Measurements from ENCODE around the gene HIBADH. TPM values are rescaled to one million over a fixed set of nuclear protein-coding genes. Genes with fewer than 3 reads are reported as not detected.

Gene HIBADH
- total and polyA plus RNA-seq, 9 of the 15 experiments (the other 6 are each of a cell fraction or from before 2014, with no cell fraction given) = 10.7 to 67.8 (median 36.9) TPM

DNA sequence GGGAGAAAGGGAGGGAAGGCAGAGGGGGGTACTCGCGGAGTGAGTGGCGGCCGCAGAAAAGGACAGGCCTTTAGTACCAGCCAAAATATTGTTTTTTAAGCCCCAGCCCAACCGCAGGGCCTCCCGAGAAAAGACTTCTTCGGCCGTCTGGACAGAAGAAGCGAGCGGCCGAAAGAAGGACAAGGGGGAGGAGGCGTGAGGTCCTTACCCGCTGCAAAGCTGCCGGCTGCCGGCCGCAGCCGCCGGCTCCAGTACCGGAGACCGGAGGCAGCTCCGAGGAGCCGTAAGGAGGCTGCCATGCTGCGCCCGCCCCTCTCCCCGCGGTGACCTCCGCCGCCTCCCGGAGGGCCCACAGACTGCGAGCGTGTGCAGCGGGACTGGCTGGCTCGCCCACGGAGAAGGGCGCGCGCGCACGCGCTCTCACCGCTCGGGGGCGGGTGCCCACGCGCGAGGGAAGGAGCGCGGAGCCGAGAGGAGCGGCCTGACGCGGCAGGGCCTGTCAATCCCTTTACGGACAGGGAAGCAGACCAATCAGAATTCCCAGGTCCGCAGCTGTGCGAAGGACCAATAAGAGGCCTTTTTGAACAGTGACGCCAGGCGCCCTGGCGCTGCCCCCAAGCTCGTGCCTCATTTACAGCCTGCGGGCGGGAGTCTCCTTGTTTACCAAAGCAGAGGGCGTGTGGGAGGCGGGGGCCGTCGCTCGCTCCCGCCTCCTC, at the start of gene HIBADH (continued):
- TF ChIP-seq CREM (IDR thresholded peaks at IDR 0.05; ENCODE audit: low read depth) (peak; percentile 90), RBM25 (IDR thresholded peaks at IDR 0.05; ENCODE audit: low read depth, low read length, severe bottlenecking) (peak; percentile 96), SUPT5H (IDR thresholded peaks at IDR 0.05) (peak; percentile 78; the same call in 1 of the 2 replicates), CTBP1 (IDR thresholded peaks at IDR 0.05; ENCODE audit: borderline replicate concordance) (peak; percentile 93), RBM22 (IDR thresholded peaks at IDR 0.05; ENCODE audit: low read depth, low read length, poor library complexity, severe bottlenecking) (no peak), MITF (IDR thresholded peaks at IDR 0.05) (peak; percentile 80), FOXK2 (conservative IDR thresholded peaks at IDR 0.05 in 1 of 2, IDR thresholded peaks at IDR 0.05 in 1 of 2; ENCODE audit: low read depth in 2 of 2) (peak; percentile 99 to 100), SMARCA5 (IDR thresholded peaks at IDR 0.05) (no peak), PBX2 (CRISPR knock-in tag; IDR thresholded peaks at IDR 0.05; ENCODE audit: low read depth) (peak; percentile 99), PBX2 (tag; conservative IDR thresholded peaks at IDR 0.05; ENCODE audit: low read depth) (peak; percentile 100), SAP30 (IDR thresholded peaks at IDR 0.05; ENCODE audit: borderline replicate concordance, insufficient read depth, low read depth, low read length, poor library complexity, severe bottlenecking) (peak; percentile 78), NFE2 (IDR thresholded peaks at IDR 0.05; ENCODE audit: low read depth) (peak; percentile 3; the same call in 1 of the 2 replicates)
- TF ChIP-seq, protein P1, sequence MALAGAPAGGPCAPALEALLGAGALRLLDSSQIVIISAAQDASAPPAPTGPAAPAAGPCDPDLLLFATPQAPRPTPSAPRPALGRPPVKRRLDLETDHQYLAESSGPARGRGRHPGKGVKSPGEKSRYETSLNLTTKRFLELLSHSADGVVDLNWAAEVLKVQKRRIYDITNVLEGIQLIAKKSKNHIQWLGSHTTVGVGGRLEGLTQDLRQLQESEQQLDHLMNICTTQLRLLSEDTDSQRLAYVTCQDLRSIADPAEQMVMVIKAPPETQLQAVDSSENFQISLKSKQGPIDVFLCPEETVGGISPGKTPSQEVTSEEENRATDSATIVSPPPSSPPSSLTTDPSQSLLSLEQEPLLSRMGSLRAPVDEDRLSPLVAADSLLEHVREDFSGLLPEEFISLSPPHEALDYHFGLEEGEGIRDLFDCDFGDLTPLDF (CRISPR knock-in tag; IDR thresholded peaks at IDR 0.05) = peak; percentile 82
- TF ChIP-seq, protein P2, sequence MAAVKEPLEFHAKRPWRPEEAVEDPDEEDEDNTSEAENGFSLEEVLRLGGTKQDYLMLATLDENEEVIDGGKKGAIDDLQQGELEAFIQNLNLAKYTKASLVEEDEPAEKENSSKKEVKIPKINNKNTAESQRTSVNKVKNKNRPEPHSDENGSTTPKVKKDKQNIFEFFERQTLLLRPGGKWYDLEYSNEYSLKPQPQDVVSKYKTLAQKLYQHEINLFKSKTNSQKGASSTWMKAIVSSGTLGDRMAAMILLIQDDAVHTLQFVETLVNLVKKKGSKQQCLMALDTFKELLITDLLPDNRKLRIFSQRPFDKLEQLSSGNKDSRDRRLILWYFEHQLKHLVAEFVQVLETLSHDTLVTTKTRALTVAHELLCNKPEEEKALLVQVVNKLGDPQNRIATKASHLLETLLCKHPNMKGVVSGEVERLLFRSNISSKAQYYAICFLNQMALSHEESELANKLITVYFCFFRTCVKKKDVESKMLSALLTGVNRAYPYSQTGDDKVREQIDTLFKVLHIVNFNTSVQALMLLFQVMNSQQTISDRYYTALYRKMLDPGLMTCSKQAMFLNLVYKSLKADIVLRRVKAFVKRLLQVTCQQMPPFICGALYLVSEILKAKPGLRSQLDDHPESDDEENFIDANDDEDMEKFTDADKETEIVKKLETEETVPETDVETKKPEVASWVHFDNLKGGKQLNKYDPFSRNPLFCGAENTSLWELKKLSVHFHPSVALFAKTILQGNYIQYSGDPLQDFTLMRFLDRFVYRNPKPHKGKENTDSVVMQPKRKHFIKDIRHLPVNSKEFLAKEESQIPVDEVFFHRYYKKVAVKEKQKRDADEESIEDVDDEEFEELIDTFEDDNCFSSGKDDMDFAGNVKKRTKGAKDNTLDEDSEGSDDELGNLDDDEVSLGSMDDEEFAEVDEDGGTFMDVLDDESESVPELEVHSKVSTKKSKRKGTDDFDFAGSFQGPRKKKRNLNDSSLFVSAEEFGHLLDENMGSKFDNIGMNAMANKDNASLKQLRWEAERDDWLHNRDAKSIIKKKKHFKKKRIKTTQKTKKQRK (IDR thresholded peaks at IDR 0.05; ENCODE audit: borderline replicate concordance, low read depth, low read length) = peak; percentile 84
- TF ChIP-seq, protein P3, sequence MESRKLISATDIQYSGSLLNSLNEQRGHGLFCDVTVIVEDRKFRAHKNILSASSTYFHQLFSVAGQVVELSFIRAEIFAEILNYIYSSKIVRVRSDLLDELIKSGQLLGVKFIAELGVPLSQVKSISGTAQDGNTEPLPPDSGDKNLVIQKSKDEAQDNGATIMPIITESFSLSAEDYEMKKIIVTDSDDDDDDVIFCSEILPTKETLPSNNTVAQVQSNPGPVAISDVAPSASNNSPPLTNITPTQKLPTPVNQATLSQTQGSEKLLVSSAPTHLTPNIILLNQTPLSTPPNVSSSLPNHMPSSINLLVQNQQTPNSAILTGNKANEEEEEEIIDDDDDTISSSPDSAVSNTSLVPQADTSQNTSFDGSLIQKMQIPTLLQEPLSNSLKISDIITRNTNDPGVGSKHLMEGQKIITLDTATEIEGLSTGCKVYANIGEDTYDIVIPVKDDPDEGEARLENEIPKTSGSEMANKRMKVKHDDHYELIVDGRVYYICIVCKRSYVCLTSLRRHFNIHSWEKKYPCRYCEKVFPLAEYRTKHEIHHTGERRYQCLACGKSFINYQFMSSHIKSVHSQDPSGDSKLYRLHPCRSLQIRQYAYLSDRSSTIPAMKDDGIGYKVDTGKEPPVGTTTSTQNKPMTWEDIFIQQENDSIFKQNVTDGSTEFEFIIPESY (CRISPR knock-in tag; IDR thresholded peaks at IDR 0.05) = peak; percentile 65
